Neuronal stem cell (in vitro differentiated cells): Measurements from ENCODE around the gene MED29.

Source experiments
- DNase-seq: peaks from one replicate; pipeline ENCODE4 v3.0.0-alpha.2; 2013; ENCODE audit warnings: low spot score
- H2AFZ ChIP-seq: one replicate; pipeline ENCODE4 v1.6.1; 2013; ENCODE audit warnings: mild to moderate bottlenecking, low read length, inconsistent platforms
- H2AK5ac ChIP-seq: 2 replicates; pipeline ENCODE4 v1.6.1; 2013; ENCODE audit warnings: low read depth, mild to moderate bottlenecking, inconsistent platforms, low read length, moderate library complexity, mixed read lengths
- H2BK120ac ChIP-seq: 2 replicates; pipeline ENCODE4 v1.6.1; 2013; ENCODE audit warnings: low read depth, mild to moderate bottlenecking, inconsistent platforms, low read length, moderate library complexity, mixed read lengths
- H2BK12ac ChIP-seq: one replicate; pipeline ENCODE4 v1.6.1; 2013; ENCODE audit warnings: low read length, inconsistent platforms
- H2BK15ac ChIP-seq: 2 replicates; pipeline ENCODE4 v1.6.1; 2013; ENCODE audit warnings: mild to moderate bottlenecking, low read length, inconsistent platforms, mixed read lengths
- H2BK5ac ChIP-seq: one replicate; pipeline ENCODE4 v1.6.1; 2013; ENCODE audit warnings: inconsistent platforms, mild to moderate bottlenecking, low read length, moderate library complexity
- H3K14ac ChIP-seq: one replicate; pipeline ENCODE4 v1.6.1; 2013; ENCODE audit warnings: low read length, inconsistent platforms
- H3K18ac ChIP-seq: 2 replicates; pipeline ENCODE4 v1.6.1; 2013; ENCODE audit warnings: low read length, inconsistent platforms
- H3K23ac ChIP-seq: 2 replicates; pipeline ENCODE4 v1.6.1; 2013; ENCODE audit warnings: low read depth, mild to moderate bottlenecking, mixed read lengths, low read length, inconsistent platforms; ENCODE audit not compliant: poor library complexity
- H3K27ac ChIP-seq: replicated peaks from 3 replicates; pipeline ENCODE4 v1.5.1; 2013; ENCODE audit warnings: low read length, inconsistent platforms
- H3K27me3 ChIP-seq, 3 experiments: 2 replicates each; pipeline ENCODE4 v1.6.1; 2013; ENCODE audit warnings: low read length in 3 of 3, mild to moderate bottlenecking in 2 of 3, inconsistent platforms in 1 of 3, low read depth in 1 of 3, mixed read lengths in 1 of 3, moderate library complexity in 1 of 3; ENCODE audit not compliant: control insufficient read depth in 3 of 3, insufficient read depth in 3 of 3
- H3K36me3 ChIP-seq, 2 donors: replicated peaks in 1 of 2; 2 replicates each; pipeline ENCODE4 v1.6.1; 2013; ENCODE audit warnings: low read length in 2 of 2; ENCODE audit not compliant: control insufficient read depth in 2 of 2, insufficient read depth in 2 of 2
- H3K4ac ChIP-seq: 2 replicates; pipeline ENCODE4 v1.6.1; 2013; ENCODE audit warnings: inconsistent platforms, mild to moderate bottlenecking, low read length, moderate library complexity
- H3K4me1 ChIP-seq, 2 donors: 1 replicate in 1 of 2; 2 replicates in 1 of 2; pipeline ENCODE4 v1.6.1; 2013; ENCODE audit warnings: low read length in 2 of 2, low read depth in 1 of 2; ENCODE audit not compliant: control insufficient read depth in 2 of 2, insufficient read depth in 1 of 2
- H3K4me2 ChIP-seq: one replicate; pipeline ENCODE4 v1.6.1; 2013; ENCODE audit warnings: mild to moderate bottlenecking, low read length, inconsistent platforms; ENCODE audit not compliant: insufficient read depth, poor library complexity, severe bottlenecking
- H3K4me3 ChIP-seq, 2 donors: 2 replicates each; pipeline ENCODE4 v1.5.1; 2013; ENCODE audit warnings: low read length in 2 of 2, mild to moderate bottlenecking in 2 of 2, inconsistent platforms in 1 of 2, moderate library complexity in 1 of 2
- H3K79me1 ChIP-seq: one replicate; pipeline ENCODE4 v1.6.1; 2013; ENCODE audit warnings: low read depth, mild to moderate bottlenecking, inconsistent platforms, low read length, moderate library complexity
- H3K9ac ChIP-seq: one replicate; pipeline ENCODE4 v1.6.1; 2013; ENCODE audit warnings: mild to moderate bottlenecking, low read depth, low read length, inconsistent platforms; ENCODE audit not compliant: poor library complexity
- H3K9me3 ChIP-seq, 2 donors: replicated peaks in 1 of 2; 2 replicates each; pipeline versions ENCODE3 to v1.6.1; 2013; ENCODE audit warnings: low read length in 2 of 2, mild to moderate bottlenecking in 2 of 2, inconsistent platforms in 1 of 2, low read depth in 1 of 2, mixed read lengths in 1 of 2, moderate library complexity in 1 of 2; ENCODE audit not compliant: control insufficient read depth in 2 of 2, insufficient read depth in 1 of 2
- H4K8ac ChIP-seq: one replicate; pipeline ENCODE4 v1.6.1; 2013; ENCODE audit warnings: low read depth, mild to moderate bottlenecking, inconsistent platforms, low read length, moderate library complexity
- H4K91ac ChIP-seq: one replicate; pipeline ENCODE4 v1.6.1; 2013; ENCODE audit warnings: low read length, low read depth, mild to moderate bottlenecking, inconsistent platforms; ENCODE audit not compliant: poor library complexity
- WGBS, 2 donors: extraction: QIAGEN DNeasy Blood & Tissue Kit; methylation state at CpG; one replicate each; pipeline ENCODE4 v1.1.7; 2013; ENCODE audit warnings: missing lambda C conversion rate in 2 of 2, mixed read lengths in 1 of 2; ENCODE audit not compliant: insufficient read length in 2 of 2, insufficient replicate concordance in 1 of 2; ENCODE audit errors: extremely low coverage in 2 of 2; 5-methylcytosine and 5-hydroxymethylcytosine counted together

Gene MED29

DNA sequence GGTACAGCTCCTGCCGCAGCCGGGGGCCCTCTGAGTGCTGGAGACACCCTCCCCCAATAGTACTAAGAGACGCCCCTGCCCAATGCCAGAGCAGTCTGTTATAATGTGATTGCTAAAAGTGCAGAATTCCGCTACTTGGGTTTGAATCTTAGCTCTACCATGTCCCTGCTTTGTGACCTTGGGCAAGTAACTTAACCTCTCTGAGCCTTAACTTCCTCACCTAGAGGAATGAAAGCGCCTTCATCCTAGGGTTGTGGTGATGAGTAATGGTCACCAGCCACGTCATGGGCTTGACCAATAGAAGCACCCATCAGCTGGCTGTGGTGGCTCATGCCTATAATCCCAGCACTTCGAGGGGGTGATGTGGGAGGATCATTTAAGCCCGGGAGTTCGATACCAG is 27.8 kb downstream of the MED29 start:
- Histone ChIP-seq H2BK120ac (no peak overlapping the region), H3K18ac (no peak overlapping the region), H3K36me3 (peaks cover 65 to 95% of the 10 kb centered on the region in 2 donors), H3K27ac (no peak overlapping the region), H3K4me1 (peaks cover 9 to 24% of the 10 kb centered on the region in 2 donors), H3K4me2 (no peak overlapping the region), H3K23ac (no peak overlapping the region), H2AFZ (no peak overlapping the region), H3K9ac (no peak overlapping the region), H4K91ac (no peak overlapping the region), H2BK5ac (no peak overlapping the region), H3K27me3 (no peaks in the 10 kb centered on the region), H3K4me3 (no peak overlapping the region), H2AK5ac (no peak overlapping the region), H3K4ac (no peak overlapping the region), H3K79me1 (peaks cover 15% of the 10 kb centered on the region), H3K9me3 (no peaks in the 10 kb centered on the region), H3K14ac (no peak overlapping the region), H4K8ac (no peak overlapping the region), H2BK12ac (no peak overlapping the region), H2BK15ac (no peak overlapping the region)
- no CpG with 5 or more reads among the region's 9 CpGs for WGBS, 2 donors
- DNase-seq = no peak

DNA sequence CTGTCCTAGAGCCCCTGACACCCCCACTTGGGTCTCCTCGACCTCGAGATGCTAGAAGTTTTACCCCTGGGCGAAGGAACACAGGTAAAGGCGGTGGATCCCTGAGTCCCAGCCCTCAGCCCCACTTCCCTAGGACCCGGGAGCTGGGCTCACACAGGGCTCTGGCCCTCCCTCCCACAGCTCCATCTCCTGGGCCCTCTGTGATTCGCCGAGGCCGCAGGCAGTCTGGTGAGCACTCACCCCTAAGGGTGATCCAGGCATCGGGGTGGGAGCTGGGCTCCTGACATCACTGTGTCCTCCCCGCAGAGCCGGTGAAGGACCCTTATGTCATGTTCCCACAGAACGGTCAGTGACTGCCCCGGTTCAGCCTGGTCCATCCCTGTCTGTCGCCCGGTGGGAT is 29.6 kb downstream of the MED29 start:
- WGBS, 2 donors = no CpG with 5 or more reads among the region's 15 CpGs
- H2BK15ac ChIP-seq = no peak overlapping the region
- H3K79me1 ChIP-seq = peaks cover 10% of the 10 kb centered on the region
- peaks cover 71 to 97% of the 10 kb centered on the region in 2 donors for H3K36me3 ChIP-seq
- H2BK12ac ChIP-seq = no peak overlapping the region
- DNase-seq = no peak
- no peak overlapping the region for H2AK5ac ChIP-seq
- no peak overlapping the region for H3K9ac ChIP-seq
- H3K18ac ChIP-seq = no peak overlapping the region
- H3K23ac ChIP-seq = no peak overlapping the region
- H3K14ac ChIP-seq = no peak overlapping the region
- H2AFZ ChIP-seq = no peak overlapping the region
- H3K4me2 ChIP-seq = no peak overlapping the region
- peaks cover 4 to 10% of the 10 kb centered on the region in 2 donors for H3K4me1 ChIP-seq
- H2BK5ac ChIP-seq = no peak overlapping the region
- H3K27ac ChIP-seq = no peak overlapping the region
- no peaks in the 10 kb centered on the region for H3K9me3 ChIP-seq
- H3K27me3 ChIP-seq = no peaks in the 10 kb centered on the region
- H3K4ac ChIP-seq = no peak overlapping the region
- H4K8ac ChIP-seq = no peak overlapping the region
- no peak overlapping the region for H3K4me3 ChIP-seq
- no peak overlapping the region for H4K91ac ChIP-seq
- no peak overlapping the region for H2BK120ac ChIP-seq

DNA sequence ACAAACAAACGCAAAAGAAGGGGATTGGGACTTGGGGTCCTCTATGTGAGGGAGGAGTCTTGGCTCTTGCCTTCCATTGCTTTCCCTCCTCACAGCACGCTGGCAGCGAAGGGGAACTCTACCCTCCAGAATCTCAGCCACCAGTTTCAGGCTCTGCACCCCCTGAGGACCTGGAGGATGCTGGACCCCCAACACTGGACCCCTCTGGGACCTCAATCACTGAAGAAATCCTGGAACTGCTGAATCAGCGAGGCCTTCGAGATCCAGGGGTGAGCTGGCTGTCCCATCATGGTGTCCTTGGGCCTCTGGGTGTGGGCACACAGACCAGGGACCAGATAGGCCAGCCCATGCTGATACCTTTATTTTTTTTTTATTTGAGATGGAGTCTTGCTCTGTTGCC is 30.8 kb downstream of the MED29 start:
- Histone ChIP-seq H3K9me3 (no peaks in the 10 kb centered on the region), H2AK5ac (no peak overlapping the region), H3K27me3 (no peaks in the 10 kb centered on the region), H4K91ac (no peak overlapping the region), H3K9ac (no peak overlapping the region), H3K14ac (no peak overlapping the region), H3K79me1 (peaks cover 4% of the 10 kb centered on the region), H3K36me3 (peaks cover 63 to 93% of the 10 kb centered on the region in 2 donors), H2AFZ (no peak overlapping the region), H3K4me3 (no peak overlapping the region), H2BK15ac (no peak overlapping the region), H2BK120ac (no peak overlapping the region), H4K8ac (no peak overlapping the region), H3K4me1 (peaks cover 7 to 9% of the 10 kb centered on the region in 2 donors), H3K4ac (no peak overlapping the region), H3K23ac (no peak overlapping the region), H3K27ac (no peak overlapping the region), H3K4me2 (no peak overlapping the region), H2BK5ac (no peak overlapping the region), H3K18ac (no peak overlapping the region), H2BK12ac (no peak overlapping the region)
- whole genome bisulfite sequencing, 2 donors = no CpG with 5 or more reads among the region's 5 CpGs
- DNase-seq = no peak

DNA sequence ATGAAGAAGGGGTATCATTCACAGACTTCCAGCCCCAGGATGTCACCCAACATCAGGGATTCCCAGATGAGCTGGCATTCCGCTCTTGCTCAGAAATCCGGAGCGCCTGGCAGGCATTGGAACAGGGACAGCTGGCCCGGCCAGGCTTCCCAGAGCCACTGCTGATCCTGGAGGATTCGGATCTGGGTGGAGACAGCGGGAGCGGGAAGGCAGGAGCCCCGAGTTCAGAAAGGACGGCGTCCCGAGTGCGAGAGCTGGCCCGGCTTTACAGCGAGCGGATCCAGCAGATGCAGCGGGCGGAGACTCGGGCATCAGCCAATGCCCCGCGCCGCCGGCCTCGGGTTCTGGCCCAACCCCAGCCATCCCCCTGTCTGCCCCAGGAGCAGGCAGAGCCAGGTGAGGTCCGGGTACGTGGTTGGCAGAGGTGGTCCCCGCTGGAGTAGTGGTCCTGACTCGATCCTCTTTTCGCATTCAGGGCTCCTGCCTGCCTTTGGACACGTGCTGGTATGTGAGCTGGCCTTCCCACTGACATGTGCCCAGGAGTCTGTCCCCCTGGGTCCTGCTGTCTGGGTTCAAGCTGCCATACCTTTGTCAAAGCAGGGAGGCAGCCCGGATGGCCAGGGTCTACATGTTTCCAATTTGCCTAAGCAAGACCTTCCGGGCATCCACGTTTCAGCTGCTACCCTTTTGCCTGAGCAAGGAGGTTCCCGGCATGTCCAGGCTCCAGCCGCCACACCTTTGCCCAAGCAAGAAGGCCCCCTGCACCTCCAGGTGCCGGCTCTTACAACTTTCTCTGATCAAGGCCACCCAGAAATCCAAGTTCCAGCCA is 32.3 kb downstream of the MED29 start:
- Histone ChIP-seq H3K27ac (no peak overlapping the region), H3K4me2 (no peak overlapping the region), H3K23ac (no peak overlapping the region), H2BK120ac (no peak overlapping the region), H2AFZ (no peak overlapping the region), H2BK12ac (no peak overlapping the region), H4K8ac (no peak overlapping the region), H3K9ac (no peak overlapping the region), H2BK15ac (no peak overlapping the region), H3K4ac (no peak overlapping the region), H3K4me1 (peaks cover 12 to 15% of the 10 kb centered on the region in 2 donors), H2AK5ac (no peak overlapping the region), H3K79me1 (peaks cover 2% of the 10 kb centered on the region), H3K9me3 (no peaks in the 10 kb centered on the region), H3K27me3 (no peaks in the 10 kb centered on the region), H3K18ac (no peak overlapping the region), H3K4me3 (no peak overlapping the region), H4K91ac (no peak overlapping the region), H2BK5ac (no peak overlapping the region), H3K14ac (no peak overlapping the region), H3K36me3 (peaks cover 54 to 78% of the 10 kb centered on the region in 2 donors)
- WGBS, 2 donors = no CpG with 5 or more reads among the region's 35 CpGs
- DNase-seq = no peak
